ENCODE results near the gene LACRT. TPM values are rescaled to one million over a fixed set of nuclear protein-coding genes. Genes with fewer than 3 reads are reported as not detected.
A peak's percentile ranks its signal among the peaks of the same experiment; 100 is the strongest.
"Not testable (repeated sequence)": the region's sequence is repeated elsewhere in the genome, so short reads cannot be mapped to it uniquely, and the experiment has no call there.

The LACRT gene, protein sequence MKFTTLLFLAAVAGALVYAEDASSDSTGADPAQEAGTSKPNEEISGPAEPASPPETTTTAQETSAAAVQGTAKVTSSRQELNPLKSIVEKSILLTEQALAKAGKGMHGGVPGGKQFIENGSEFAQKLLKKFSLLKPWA
- not detected for polyA plus RNA-seq (ENCODE audit: insufficient read length in 10 of 10)
- long read RNA-seq, donor 1 = 0 reads
- long read RNA-seq, donor 2 = 0 reads
- long read RNA-seq, donor 3 = 0 reads
- long read RNA-seq, donor 4 = 0 reads
- long read RNA-seq, donor 5 = 0 reads
- long read RNA-seq, donor 6 = 0 reads
- long read RNA-seq, donor 7 = 0 reads
- long read RNA-seq, donor 8 = 0 reads
- long read RNA-seq, donor 9 = 0 reads

DNA sequence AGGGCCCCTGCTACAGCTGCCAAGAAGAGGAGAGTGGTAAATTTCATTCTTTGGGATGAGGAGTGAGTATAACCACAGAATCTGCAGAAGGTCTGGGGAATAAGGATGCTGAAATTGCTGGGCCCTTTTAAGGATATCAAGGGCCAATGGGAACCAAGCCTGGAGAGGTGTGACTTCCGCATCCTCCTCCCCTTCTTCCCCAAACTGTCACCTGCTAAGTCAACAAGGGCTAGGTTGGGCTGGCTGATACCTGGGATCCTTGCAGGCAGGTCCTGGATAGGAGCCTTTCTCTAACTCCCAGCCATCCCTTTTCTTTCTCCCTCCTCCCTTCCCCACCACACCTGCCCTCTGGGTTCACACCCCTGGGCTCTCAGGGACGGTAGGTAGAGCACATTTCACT is at the start of gene LACRT:
LACRT (minus strand) TSS at position 101 of the 400 bp plus-strand sequence; CDS start at position 47, 54 bp downstream.
- no peak for DNase-seq

DNA sequence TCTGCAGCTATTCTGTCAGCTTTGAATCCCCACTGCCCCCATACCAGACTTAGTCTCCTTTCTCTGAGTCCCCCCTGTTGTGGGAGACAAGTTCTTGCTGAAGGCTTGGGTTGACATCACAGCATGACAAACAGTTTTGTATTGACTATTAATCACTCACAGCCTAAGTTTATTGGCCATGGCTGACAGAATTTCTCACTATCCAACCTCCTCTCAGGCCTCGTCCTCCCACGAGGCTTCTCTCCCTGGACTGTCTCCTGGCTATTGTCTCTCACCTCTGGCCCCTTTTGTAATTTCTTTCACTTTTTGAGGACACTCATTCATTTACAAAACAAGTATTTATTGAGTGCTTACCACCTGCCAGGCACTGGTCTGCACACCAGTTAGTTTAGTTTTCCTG is 48.7 kb upstream of the LACRT start:
- no peak for DNase-seq

DNA sequence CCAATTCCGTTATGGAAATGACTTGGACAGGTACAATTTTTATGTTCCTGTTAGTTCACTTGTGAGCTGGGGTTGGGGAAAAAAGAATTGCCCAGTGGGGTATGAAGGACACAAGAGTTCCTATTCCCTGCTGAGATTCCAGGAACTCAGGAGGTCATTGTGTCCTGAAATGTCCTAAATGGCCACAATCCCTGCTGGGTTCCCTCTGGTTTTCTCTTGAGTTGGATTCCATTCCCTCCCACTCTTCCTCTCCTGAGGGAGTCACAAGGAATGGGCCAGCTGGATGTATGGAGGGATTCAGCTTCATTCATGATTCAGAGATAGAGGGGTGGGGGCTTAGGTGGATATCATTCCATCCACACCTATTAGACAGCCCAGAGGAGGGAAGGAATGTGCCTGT is 48.0 kb upstream of the LACRT start:
- DNase-seq = no peak

DNA sequence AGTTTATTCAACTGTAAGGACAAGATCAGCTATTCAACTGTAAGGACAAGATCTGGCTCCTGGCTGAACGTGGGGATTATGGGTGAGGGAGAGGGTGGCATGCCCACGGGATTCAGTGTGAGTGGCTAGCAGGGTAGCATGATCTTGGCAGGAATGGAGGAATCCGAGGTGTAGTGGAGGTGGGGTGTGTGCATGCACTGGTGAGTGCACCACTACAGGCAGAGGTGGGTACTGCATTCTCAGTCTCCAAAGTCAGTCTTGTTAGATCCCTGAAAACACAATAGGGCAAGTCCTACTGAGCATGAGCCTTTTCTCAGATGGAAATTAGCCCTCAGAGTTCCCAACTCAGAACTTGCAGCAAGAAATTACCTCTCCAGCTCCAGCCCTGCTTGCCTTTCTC is 45.7 kb upstream of the LACRT start:
- DNase-seq = no peak

DNA sequence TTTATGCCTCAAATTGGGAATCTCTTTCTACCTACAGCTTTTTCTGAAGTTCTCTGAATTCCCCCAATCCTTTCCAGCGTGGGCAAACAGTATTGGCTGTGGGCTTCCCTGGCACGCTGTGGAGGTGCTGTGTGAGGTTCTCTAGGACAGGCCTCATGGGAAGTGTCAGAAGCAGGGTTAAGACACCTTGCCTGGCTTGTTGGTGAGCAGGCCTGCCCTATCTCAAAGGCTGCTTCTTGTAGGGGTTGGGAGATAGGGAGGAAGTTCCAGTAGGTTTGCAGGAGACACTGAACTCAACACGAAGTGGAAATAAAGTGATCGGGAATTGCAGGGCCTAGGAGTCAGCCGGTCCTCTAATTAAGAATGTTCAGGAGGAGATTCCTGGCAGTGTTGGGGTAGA is 43.4 kb upstream of the LACRT start:
- DNase-seq = no peak

DNA sequence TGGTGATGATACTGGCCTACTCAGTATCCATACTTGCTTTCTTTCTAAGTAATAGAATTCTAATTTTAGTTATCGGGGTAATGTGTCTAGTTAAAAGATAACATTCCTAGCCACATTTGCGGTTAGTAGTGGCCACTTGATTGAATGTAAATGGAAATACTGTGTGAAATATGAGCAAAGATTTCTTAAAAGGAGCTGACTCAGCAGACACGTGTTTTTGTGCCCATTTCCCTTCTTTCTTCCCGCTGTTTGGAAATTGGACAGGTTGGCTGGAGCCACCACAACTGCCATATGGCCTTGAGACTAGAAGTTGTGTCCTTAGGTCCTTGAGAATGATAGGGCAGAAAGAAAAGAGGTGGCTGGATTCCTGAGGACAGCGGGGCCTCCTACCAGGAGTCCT is 33.2 kb upstream of the LACRT start:
- DNase-seq = no peak

DNA sequence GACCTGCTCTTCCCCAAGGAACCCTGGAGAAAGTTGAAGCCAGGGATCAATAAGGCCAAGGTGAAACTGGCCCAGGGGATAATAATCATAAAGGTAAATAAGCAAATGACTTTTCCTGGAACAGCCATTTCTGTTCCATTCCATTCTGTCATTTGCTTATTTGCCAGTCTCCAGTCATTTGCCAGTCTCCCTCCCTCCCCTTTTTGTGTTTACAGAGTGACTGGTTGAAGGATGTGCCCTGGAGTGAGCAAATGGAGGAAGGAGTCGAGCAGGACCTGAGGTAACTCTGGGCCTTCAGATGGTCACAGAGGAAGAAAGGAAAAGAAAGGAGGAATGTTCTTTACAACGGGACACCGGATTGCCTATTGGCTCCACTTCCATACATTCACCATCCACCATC is 31.3 kb upstream of the LACRT start:
- DNase-seq = no peak

DNA sequence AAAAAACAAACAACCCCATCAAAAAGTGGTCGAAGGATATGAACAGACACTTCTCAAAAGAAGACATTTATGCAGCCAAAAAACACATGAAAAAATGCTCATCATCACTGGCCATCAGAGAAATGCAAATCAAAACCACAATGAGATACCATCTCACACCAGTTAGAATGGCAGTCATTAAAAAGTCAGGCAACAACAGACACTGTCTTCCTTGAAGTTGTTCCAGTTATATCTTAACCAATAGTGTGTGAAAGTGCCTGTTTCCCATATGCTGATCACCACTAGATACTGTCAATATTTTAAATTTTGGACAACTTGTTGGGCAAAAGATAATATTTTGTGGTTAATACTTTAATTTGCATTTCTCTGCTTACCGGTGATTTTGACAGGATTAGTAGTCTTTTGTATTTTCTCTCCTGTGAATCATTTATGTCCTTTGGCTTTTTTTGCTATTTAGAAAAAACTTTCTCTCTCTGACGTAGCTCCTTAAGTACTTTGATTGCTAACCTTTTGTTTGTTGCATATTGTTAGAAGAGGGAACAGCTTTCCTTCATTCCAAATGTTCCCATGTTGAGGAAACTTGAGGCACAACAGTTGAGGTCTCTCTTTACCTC is 30.4 kb upstream of the LACRT start:
- DNase-seq = not testable (repeated sequence)

DNA sequence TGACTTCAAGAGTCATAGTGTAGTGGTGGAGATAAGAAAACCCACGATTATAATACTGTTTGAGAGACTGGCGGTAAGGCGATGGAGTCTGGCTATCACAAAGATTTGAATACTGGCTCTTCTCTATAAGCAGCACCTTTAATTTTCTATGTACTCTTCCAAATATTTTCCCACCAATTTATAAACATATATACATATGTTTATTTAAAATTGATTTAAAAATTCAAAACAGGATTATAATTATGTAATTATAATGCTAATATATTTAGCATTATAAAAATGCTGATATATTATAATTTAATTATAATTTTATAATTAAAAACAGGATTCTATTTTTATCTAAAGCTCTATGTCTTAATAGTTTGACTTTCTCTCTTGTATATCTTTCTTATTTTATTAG is 28.9 kb upstream of the LACRT start:
- DNase-seq = no peak

DNA sequence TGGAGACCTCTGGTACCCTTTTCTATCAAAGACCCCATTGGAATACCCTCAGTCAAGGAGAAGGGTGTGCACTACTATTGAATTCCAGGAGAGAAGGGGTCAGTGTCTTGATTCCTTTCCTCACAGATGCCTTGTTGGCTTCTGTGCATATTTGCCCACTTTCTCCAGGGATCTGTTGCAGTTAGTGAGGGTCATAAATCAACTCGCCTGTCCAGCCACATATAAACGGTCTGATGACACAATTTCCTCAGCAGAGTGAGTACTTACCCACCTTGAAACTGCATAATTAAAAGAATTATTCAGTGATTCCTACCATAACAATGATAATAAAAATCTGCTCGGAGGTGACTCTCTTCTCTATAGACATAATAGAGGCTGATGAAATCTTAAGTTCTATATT is 27.3 kb upstream of the LACRT start:
- DNase-seq = no peak

DNA sequence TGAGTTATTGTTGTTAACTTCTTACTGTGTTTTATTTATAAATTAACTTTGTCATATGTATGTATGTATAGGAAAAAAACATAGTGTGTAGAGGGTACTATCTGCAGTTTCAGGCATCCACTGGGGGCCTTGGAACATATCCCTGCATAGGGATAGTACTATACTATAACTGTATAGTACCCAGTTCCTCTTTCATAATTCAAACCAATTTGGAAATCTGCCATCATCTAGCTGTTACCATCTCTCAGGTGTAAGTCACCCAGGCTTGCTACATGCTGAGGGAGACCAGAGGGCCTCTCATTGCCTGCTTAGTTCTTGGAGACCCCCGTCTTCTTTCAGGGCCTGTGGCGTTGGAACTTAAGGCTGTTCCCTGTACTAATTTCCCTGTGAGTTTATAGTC is 26.4 kb upstream of the LACRT start:
- DNase-seq = no peak

DNA sequence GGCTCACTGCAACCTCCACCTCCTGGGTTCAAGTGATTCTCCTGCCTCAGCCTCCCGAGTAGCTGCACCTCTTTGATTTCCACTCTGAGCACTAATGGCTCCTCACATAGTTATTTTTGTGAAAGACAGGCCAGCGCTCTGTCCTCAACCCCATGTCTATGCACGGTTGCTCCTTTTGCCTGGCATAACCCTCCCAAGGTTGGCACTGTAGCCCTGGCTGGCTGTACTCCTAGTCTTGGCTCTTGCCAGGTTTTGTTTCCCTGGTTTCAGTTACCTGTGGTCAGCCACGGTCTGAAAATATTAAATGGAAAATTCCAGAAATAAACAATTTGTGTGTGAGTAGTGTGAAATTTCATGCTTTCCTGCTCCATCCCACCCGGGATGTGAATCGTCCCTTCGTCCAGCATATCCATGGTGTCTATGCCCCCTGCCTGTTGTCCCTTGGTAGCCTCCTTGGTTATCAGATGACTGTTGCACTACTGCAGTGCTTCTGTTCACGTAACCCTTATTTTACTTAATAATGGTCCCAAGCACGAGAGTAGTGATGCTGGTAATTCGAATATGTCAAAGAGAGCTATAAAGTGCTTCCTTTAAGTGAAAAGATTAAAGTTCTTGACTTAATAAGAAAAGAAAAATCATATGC is 25.7 kb upstream of the LACRT start:
- no peak for DNase-seq

DNA sequence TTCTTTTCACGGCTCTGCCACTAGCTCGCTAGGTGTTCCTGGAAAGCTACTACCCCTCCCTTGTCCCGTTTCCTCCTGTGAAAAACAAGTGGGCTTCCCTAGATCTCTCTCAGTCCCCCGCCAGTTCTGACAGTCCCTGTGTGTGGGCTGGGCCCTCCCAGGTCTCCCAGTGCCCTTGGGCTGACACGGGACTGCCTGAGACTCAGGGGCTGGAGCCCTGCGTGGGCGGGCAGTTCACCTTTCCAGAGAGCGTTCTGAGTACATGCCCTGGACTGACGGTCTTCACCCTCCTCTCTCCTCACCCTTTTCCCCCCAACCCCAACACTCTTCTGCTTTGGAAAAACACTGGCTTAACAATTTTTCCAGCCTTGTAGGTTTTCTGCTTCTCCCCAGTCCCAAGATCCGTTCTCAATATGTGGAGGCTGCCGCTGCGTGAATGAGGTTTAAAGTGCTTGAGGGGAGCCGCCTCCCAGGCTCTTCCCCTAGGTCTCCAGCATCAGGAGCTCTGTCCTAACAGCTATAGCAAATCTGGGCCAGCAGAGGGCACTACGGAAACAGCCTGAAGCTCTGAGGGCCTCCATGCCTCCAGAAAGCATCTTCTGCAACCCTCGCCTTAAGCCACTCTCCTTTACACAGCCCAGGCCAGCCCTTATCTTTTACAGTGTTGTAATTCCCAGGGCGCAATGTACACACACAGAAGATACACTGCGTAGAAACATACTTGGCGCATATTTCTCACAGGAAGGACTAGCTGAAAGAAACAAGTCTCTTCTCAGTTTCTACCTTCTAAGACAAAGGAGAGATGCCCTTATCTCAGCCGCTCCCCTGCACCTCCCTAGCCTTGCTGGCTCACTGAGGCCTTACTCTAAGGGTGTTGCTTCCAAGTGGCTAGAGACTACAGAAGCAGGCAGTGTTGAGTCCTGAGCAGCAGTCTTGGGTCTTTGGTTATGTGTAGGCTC is 23.9 kb upstream of the LACRT start:
- DNase-seq = peak in 2 of 3 donors; percentile 3 to 12

DNA sequence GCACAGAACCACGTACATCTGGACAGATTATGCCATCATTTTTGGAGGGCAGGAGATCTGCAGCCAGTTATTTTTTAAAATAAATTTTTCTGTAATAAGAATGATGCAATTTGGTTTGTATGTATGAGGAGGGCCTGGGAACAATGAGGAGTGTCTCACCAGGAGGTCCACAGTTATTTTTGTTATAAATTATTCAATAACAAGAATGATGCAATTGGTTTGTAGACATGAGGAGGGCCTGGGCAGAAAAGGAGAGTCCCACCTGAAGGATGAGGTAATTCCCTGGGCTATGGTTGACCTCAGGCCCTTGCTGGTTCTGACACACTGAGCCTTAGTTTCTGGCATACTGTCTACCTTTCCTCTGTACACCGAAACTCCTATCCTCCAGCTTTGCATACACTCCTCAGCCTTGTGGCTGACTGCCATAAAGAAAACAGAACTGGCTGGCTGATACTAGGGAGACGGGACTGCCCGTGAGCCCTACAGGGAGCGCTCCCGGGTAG is 22.5 kb upstream of the LACRT start:
- no peak for DNase-seq

DNA sequence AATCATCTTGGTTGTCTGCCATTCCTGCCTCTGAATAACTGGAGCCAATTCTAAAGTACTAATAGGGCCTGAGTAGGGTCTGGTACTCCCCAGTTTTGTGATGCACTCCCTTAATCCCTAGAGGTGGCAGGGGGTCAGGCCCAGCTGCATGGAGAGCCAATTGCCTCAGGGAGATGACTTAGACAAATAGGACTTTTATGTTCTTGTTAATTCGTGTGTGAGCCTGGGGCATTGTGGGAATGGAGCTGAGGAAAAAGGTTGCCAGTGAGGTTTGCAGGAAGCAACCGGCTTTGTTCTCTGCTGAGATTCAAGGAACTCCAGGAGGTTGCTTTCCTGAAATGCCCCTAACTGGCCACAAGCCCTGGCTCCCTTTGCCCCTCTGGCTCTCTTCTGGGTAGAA is 20.2 kb upstream of the LACRT start:
- no peak for DNase-seq

DNA sequence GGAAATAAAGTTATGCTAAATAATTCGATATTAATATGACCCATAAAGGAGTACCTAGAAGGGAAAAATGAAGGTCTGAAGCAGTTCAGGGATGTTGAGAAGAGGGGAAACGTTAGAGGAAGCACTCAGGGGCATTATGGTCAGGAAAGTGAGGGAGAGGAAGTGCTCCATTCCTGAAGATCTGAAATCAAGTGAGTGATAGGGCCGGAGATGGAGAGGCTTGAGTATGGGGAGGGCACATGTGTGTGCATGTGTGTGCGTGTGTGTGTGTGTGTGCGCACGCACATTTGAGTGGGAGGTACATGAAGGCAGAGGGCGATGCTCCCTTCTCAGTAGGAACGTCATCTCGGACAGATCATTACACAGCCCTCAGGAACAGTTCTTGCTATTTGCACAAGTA is 18.3 kb upstream of the LACRT start:
- DNase-seq = no peak

DNA sequence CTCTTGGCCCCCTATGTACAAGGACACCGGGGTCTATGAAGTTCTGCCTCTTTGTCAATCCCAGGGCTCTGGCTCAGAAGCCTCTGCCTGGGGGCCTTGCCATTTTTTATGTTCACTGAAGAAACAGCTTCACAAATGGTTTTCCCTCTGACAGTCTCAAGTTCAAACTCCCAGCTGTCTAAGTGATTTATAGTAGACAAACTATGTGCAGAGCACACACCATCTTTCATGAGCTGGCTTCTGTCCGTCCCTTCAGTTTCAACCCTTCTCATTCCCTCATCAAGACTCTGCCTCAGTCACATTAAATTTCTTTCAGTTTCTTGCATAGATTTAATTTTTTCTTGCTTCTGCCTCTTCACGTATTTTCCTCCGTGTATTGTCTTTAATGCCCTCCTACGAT is 16.2 kb upstream of the LACRT start:
- no peak for DNase-seq

DNA sequence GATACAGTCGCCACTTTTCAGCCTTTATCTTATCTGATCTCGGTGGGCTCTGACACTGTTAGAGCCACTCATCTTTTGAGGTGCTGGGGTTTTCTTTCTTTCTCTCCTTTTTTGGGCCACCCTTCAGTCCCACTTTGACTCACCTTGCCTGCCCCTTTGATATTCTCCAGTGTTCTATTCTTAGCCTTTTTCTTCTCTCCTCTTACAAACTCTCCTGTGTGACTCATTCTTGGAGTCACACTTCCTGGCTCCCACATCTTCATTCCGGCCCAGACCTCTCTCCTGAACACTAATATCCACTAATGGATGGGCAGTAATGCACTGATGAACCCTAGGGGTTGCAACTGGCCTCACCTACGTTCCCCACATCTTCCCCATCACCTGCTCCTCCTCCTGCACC is 15.7 kb upstream of the LACRT start:
- DNase-seq = no peak

DNA sequence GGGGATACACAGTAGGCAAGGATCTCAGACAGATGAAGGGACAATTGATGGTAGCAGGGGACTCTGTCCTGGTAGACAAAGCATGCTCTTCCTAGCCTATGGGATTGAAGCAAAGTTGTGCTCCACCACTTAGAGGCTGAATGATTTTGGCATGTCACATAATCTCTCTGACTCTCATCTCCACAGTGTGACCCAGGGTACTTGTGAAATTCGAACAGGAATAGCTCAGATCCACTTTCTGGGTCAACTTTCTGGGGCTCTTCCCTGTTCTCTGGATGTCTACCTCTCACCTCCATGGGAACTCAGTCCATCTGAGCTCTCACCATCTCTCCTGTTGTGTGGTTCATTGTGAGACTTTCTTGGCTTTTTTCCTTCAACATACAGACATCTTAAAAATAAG is 15.1 kb upstream of the LACRT start:
- DNase-seq = no peak

DNA sequence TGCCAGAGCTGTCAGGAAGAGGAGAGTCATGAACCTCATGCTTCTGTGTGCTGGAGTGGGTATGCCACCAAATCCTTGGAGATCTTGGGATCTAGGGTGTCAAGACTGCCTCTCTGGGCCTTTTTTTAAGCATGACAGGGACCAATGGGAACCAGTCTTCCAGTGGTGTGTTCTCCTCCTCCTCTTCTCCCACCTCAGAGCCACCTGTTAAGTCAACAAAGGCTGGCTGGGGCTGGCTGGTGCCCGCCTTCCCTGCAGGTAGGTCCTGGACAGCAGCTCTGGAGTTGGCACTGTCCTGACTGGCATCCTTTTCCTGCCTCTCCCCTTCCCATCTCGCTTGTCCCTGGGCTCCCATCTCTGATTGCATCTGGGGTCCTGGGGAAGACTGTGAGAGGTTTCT is 13.6 kb upstream of the LACRT start, which contains the start of gene DCD:
DCD (minus strand) TSS at position 101 of the 400 bp plus-strand sequence; CDS start at position 39, 62 bp downstream.
- no peak for DNase-seq

DNA sequence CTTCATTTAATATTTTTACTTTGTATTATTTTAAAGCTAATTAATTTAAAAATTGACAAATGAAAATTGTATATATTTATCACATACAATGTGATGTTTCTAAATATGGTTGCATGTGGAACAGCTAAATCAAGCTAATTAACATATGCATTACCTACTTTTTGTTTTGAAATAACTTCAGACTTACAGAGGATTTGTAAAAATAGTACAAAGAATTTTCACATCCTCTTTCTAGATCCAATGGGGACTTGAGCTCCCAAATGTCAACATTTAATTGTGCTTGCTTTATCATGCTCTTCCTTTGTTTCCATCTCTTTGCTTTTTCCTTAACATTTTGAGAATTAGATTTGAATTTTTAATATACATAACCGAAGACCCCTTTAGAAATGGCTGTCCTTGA is 6.9 kb upstream of the LACRT start:
- no peak for DNase-seq

DNA sequence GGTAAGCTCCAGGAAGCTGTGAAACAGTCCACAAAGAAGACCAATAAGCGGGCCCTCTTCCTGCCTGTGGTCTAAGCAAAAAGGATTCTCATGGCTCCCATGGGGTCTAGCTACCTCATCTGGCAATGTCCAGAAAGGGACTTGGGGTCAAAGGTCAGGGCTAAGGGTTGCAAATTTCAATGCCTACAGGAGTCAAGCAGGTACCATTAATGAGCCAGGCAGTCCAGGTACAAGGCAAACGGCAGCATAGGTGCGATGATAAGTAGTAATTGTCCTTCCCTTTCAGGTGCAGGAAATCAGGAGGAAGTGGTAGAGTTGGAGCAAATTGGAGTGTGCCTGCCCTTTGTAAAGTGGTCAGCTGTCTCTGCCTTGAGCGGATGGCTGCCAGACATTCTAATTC is 6.4 kb upstream of the LACRT start:
- no peak for DNase-seq

Data from muscle of back (tissue), 13 donors.